Thyroid gland (tissue), 4 donors: ENCODE data around the gene SRRT.

ENCODE experiments used
- POLR2A ChIP-seq, 2 donors: fragments of 450-650 bp; IDR thresholded peaks; one replicate each; pipeline ENCODE4 v1.6.1; 2017; ENCODE audit warnings: antibody characterized with exemption in 2 of 2, mild to moderate bottlenecking in 2 of 2, moderate library complexity in 1 of 2
- TF ChIP-seq, protein P1 (sequence below), 6 experiments: fragments of 200-600 bp in 3 of 6; fragments of 450-650 bp in 3 of 6; sonication (generic) in 3 of 6; IDR thresholded peaks; one replicate each; pipeline ENCODE4 v1.5.1; 2016 to 2019; ENCODE audit warnings: antibody characterized with exemption in 6 of 6, mild to moderate bottlenecking in 2 of 6, inconsistent platforms in 1 of 6, moderate library complexity in 1 of 6

DNA sequence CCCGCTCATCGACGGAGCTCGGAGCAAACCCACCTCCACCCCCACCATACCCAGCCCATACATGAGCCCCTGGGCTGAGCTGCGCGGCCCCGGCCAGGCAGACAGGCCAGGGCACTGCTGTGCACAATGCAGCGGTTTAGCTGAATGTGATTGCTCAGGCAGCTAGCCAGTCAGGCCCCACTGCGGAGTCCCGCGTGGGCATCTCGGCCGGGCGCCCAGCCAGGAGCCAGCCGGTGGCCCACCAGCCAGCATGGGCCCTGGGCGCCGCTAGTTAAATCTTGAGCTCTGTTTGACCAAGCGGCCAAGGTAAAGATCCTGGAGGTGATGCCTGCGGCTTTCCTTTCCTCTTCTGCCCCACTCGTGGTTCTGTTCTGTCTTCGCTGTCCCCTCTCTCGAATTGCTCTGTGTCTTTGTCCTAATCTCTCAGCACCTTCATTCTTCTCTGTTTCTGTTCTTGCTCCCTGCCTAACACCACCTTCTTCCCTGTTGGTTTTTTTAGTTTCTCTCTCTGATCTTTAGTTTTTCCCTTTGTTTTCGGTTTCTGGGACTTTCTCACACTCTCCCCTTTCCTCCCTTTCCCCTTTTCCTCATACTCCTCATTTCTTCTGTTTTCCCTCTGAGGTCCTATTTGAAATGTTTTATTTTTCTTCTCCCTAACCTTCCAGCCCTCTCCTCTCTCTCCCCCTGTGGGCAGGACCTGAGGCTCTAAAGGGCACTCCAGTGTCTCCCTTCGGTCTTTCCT, 8.1 kb downstream of the SRRT start:
- TF ChIP-seq, protein P1, sequence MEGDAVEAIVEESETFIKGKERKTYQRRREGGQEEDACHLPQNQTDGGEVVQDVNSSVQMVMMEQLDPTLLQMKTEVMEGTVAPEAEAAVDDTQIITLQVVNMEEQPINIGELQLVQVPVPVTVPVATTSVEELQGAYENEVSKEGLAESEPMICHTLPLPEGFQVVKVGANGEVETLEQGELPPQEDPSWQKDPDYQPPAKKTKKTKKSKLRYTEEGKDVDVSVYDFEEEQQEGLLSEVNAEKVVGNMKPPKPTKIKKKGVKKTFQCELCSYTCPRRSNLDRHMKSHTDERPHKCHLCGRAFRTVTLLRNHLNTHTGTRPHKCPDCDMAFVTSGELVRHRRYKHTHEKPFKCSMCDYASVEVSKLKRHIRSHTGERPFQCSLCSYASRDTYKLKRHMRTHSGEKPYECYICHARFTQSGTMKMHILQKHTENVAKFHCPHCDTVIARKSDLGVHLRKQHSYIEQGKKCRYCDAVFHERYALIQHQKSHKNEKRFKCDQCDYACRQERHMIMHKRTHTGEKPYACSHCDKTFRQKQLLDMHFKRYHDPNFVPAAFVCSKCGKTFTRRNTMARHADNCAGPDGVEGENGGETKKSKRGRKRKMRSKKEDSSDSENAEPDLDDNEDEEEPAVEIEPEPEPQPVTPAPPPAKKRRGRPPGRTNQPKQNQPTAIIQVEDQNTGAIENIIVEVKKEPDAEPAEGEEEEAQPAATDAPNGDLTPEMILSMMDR (IDR thresholded peaks at IDR 0.05), result no peak
- TF ChIP-seq POLR2A (IDR thresholded peaks at IDR 0.05), result no peak
